PC-9 (cell line): ENCODE data around the gene MAP3K7CL.

Source experiments
- EZH2 ChIP-seq: fragments of 200-600 bp; sonication (generic); IDR thresholded peaks from 2 replicates; pipeline ENCODE4 v1.8.0; 2017; ENCODE audit warnings: antibody characterized with exemption, low read depth
- TF ChIP-seq, protein P1 (sequence below): fragments of 200-600 bp; sonication (generic); conservative IDR thresholded peaks from 2 replicates; pipeline ENCODE4 v1.6.1; 2017; ENCODE audit warnings: mixed run types, antibody characterized with exemption, mild to moderate bottlenecking, moderate library complexity

GRCh38 chr21:29135481-29135880, 5.0 kb downstream of the MAP3K7CL start:
- TF ChIP-seq, protein P1, sequence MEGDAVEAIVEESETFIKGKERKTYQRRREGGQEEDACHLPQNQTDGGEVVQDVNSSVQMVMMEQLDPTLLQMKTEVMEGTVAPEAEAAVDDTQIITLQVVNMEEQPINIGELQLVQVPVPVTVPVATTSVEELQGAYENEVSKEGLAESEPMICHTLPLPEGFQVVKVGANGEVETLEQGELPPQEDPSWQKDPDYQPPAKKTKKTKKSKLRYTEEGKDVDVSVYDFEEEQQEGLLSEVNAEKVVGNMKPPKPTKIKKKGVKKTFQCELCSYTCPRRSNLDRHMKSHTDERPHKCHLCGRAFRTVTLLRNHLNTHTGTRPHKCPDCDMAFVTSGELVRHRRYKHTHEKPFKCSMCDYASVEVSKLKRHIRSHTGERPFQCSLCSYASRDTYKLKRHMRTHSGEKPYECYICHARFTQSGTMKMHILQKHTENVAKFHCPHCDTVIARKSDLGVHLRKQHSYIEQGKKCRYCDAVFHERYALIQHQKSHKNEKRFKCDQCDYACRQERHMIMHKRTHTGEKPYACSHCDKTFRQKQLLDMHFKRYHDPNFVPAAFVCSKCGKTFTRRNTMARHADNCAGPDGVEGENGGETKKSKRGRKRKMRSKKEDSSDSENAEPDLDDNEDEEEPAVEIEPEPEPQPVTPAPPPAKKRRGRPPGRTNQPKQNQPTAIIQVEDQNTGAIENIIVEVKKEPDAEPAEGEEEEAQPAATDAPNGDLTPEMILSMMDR, result no peak
- no peak for TF ChIP-seq EZH2
